Natural killer cell (primary cell): ENCODE measurements around the gene RBM20. TPM values are rescaled to one million over a fixed set of nuclear protein-coding genes. Genes with fewer than 3 reads are reported as not detected.

Experiments used
- ATAC-seq, 3 donors: fragments of 150-1000 bp in 2 of 3; fragments of 200-7000 bp in 1 of 3; cut with Tn5 transposase; 1 replicate in 1 of 3; 2 replicates in 2 of 3; pipeline ENCODE4 v1.10.0; 2021; ENCODE audit warnings: mild to moderate bottlenecking in 2 of 3, moderate library complexity in 2 of 3
- DNase-seq, 2 donors: peaks; one replicate each; pipeline versions ENCODE4 v3.0.0 to v3.0.0-alpha.2; 2013 to 2021; ENCODE audit warnings: mixed read lengths in 1 of 2
- H3K27ac ChIP-seq: one replicate; pipeline ENCODE4 v1.5.1; 2013; ENCODE audit warnings: mild to moderate bottlenecking, low read length
- H3K27me3 ChIP-seq: one replicate; pipeline ENCODE4 v1.6.1; 2013; ENCODE audit warnings: low read length; ENCODE audit not compliant: control insufficient read depth, insufficient read depth
- H3K36me3 ChIP-seq: one replicate; pipeline ENCODE4 v1.6.1; 2013; ENCODE audit warnings: low read length; ENCODE audit not compliant: control insufficient read depth, insufficient read depth
- H3K4me1 ChIP-seq: one replicate; pipeline ENCODE4 v1.6.1; 2013; ENCODE audit warnings: low read length; ENCODE audit not compliant: control insufficient read depth, insufficient read depth
- H3K4me3 ChIP-seq: one replicate; pipeline ENCODE4 v1.5.1; 2013; ENCODE audit warnings: low read length
- H3K9me3 ChIP-seq: one replicate; pipeline ENCODE4 v1.6.1; 2013; ENCODE audit warnings: low read length; ENCODE audit not compliant: control insufficient read depth, insufficient read depth
- H3K27ac Mint-ChIP-seq, 2 donors: one replicate each; pipeline ENCODE4 v1.8.0; 2022; ENCODE audit warnings: mild to moderate bottlenecking in 2 of 2, mixed read lengths in 2 of 2, moderate library complexity in 1 of 2
- H3K27me3 Mint-ChIP-seq, 2 donors: one replicate each; pipeline ENCODE4 v1.8.0; 2022; ENCODE audit warnings: low read depth in 2 of 2, mixed read lengths in 2 of 2
- H3K36me3 Mint-ChIP-seq: one replicate; pipeline ENCODE4 v1.8.0; 2022; ENCODE audit warnings: mixed read lengths
- H3K4me1 Mint-ChIP-seq, 2 donors: one replicate each; pipeline ENCODE4 v1.8.0; 2022; ENCODE audit warnings: mixed read lengths in 2 of 2
- H3K4me3 Mint-ChIP-seq: one replicate; pipeline ENCODE4 v1.8.0; 2022; ENCODE audit warnings: mild to moderate bottlenecking, moderate library complexity, mixed read lengths
- H3K9me3 Mint-ChIP-seq, 2 donors: one replicate each; pipeline ENCODE4 v1.8.0; 2022; ENCODE audit warnings: mixed read lengths in 2 of 2
- WGBS: methylation state at CpG from one replicate; pipeline ENCODE4 v1.1.7; 2013; ENCODE audit warnings: missing lambda C conversion rate; ENCODE audit not compliant: insufficient coverage; 5-methylcytosine and 5-hydroxymethylcytosine counted together
- intact Hi-C: fragments of 100-400 bp; cut with micrococcal nuclease; formaldehyde crosslinking; loops from one replicate; pipeline ENCODE4 v1.14.2; 2022
- total RNA-seq, 4 donors: library from RNA; stranded (reverse); fragments of 120-200 nt in 1 of 4; gene quantifications; one replicate each; pipeline versions ENCODE4 v1.2.3 to v1.2.4, GENCODE V29; 2013 to 2022
- TF ChIP-seq, protein P1 (sequence below): fragments of 200-600 bp; IDR thresholded peaks from one replicate; pipeline ENCODE4 v1.8.0; 2022; ENCODE audit warnings: antibody characterized with exemption

Gene RBM20
- total RNA-seq, 3 donors from 2014 or later (not counting 1 experiment from before 2014, with no cell fraction given): 0.35 TPM; not detected in 2

DNA sequence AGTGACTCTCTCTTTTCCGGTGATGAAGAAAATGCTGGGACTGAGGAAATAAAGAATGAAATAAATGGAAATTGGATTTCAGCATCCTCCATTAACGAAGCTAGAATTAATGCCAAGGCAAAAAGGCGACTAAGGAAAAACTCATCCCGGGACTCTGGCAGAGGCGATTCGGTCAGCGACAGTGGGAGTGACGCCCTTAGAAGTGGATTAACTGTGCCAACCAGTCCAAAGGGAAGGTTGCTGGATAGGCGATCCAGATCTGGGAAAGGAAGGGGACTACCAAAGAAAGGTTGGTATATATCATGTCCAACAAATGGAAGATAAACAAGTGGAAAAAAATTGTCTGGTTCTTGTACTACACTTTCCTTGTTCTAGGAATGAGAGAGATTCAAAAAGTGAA lies 237.1 kb downstream of the RBM20 start:
- TF ChIP-seq, protein P1, sequence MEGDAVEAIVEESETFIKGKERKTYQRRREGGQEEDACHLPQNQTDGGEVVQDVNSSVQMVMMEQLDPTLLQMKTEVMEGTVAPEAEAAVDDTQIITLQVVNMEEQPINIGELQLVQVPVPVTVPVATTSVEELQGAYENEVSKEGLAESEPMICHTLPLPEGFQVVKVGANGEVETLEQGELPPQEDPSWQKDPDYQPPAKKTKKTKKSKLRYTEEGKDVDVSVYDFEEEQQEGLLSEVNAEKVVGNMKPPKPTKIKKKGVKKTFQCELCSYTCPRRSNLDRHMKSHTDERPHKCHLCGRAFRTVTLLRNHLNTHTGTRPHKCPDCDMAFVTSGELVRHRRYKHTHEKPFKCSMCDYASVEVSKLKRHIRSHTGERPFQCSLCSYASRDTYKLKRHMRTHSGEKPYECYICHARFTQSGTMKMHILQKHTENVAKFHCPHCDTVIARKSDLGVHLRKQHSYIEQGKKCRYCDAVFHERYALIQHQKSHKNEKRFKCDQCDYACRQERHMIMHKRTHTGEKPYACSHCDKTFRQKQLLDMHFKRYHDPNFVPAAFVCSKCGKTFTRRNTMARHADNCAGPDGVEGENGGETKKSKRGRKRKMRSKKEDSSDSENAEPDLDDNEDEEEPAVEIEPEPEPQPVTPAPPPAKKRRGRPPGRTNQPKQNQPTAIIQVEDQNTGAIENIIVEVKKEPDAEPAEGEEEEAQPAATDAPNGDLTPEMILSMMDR: no peak
- Histone ChIP-seq H3K9me3 (no peaks in the 10 kb centered on the region), H3K27me3 (no peaks in the 10 kb centered on the region), H3K4me3 (no peak overlapping the region), H3K36me3 (peaks cover 82% of the 10 kb centered on the region), H3K4me1 (peaks cover 4% of the 10 kb centered on the region), H3K27ac (no peak overlapping the region)
- intact Hi-C loops: no loop called here
- H3K4me3 Mint-ChIP-seq: peak overlapping the region; percentile 3
- WGBS: 95% methylated on average over 9 of the region's 9 CpGs
- peaks cover 36 to 42% of the 10 kb centered on the region in 2 donors for H3K4me1 Mint-ChIP-seq
- no peak for ATAC-seq
- H3K36me3 Mint-ChIP-seq: peaks cover 26% of the 10 kb centered on the region
- H3K27me3 Mint-ChIP-seq: no peaks in the 10 kb centered on the region
- peak overlapping the region in 1 of 2 donors; percentile 9 for H3K27ac Mint-ChIP-seq
- no peak for DNase-seq
- no peaks in the 10 kb centered on the region for H3K9me3 Mint-ChIP-seq

- no peak overlapping the region for H3K4me3 Mint-ChIP-seq
- H3K9me3 Mint-ChIP-seq: no peaks in the 10 kb centered on the region
- ATAC-seq (no peak), DNase-seq (no peak)
- Histone ChIP-seq H3K27me3 (no peaks in the 10 kb centered on the region), H3K9me3 (no peaks in the 10 kb centered on the region), H3K27ac (no peak overlapping the region), H3K4me1 (peaks cover 4% of the 10 kb centered on the region), H3K4me3 (no peak overlapping the region), H3K36me3 (peaks cover 83% of the 10 kb centered on the region)
- no peaks in the 10 kb centered on the region for H3K27me3 Mint-ChIP-seq
- H3K4me1 Mint-ChIP-seq: peaks cover 38 to 44% of the 10 kb centered on the region in 2 donors
- peak overlapping the region; percentile 21 to 71 for H3K27ac Mint-ChIP-seq
- H3K36me3 Mint-ChIP-seq: peaks cover 26% of the 10 kb centered on the region
- TF ChIP-seq, protein P1: no peak
- intact Hi-C loops: no loop called here
- 76% methylated on average over 4 of the region's 4 CpGs for WGBS
Observed at GRCh38 chr10:110881905-110882304, 237.8 kb downstream of the RBM20 start.

GRCh38 chr10:110883924-110884323 lies 239.8 kb downstream of the RBM20 start:
- Mint-ChIP-seq H3K36me3 (peaks cover 33% of the 10 kb centered on the region), H3K9me3 (no peaks in the 10 kb centered on the region), H3K27ac (peak overlapping the region; percentile 30 to 73), H3K4me3 (peak overlapping the region; percentile 32), H3K4me1 (peaks cover 36 to 37% of the 10 kb centered on the region in 2 donors), H3K27me3 (no peaks in the 10 kb centered on the region)
- intact Hi-C loops: no loop called here
- Histone ChIP-seq H3K27ac (no peak overlapping the region), H3K4me1 (peaks cover 4% of the 10 kb centered on the region), H3K27me3 (no peaks in the 10 kb centered on the region), H3K4me3 (no peak overlapping the region), H3K9me3 (no peaks in the 10 kb centered on the region), H3K36me3 (peaks cover 82% of the 10 kb centered on the region)
- TF ChIP-seq, protein P1: no peak
- ATAC-seq (peak in 1 of 3 donors; percentile 34), DNase-seq (peak in 1 of 2 donors; percentile 40)
- 70% methylated on average over 10 of the region's 10 CpGs for whole genome bisulfite sequencing
